Measurements from ENCODE around the gene HSPA4.
"Not testable (repeated sequence)": the region's sequence is repeated elsewhere in the genome, so short reads cannot be mapped to it uniquely, and the experiment has no call there.

Gene HSPA4

GRCh38 chr5:133034064-133034463 is 17.7 kb upstream of the HSPA4 start:
- no peak for TF ChIP-seq CTCF (IDR thresholded peaks at IDR 0.05)
- no peaks in the 10 kb centered on the region for H3K27me3 ChIP-seq
- H3K36me3 ChIP-seq, result no peaks in the 10 kb centered on the region
- H3K9me3 ChIP-seq, result no peaks in the 10 kb centered on the region
- H3K4me3 ChIP-seq (ENCODE audit: low read depth in 1 of 2, low read length in 1 of 2), result no peak overlapping the region
- no peaks in the 10 kb centered on the region for H3K4me1 ChIP-seq (ENCODE audit: control insufficient read depth in 1 of 2, insufficient read depth in 1 of 2, low read depth in 1 of 2, low read length in 1 of 2)
- H3K27ac ChIP-seq, result no peak overlapping the region

- no peaks in the 10 kb centered on the region for H3K4me1 ChIP-seq (ENCODE audit: control insufficient read depth in 1 of 2, insufficient read depth in 1 of 2, low read depth in 1 of 2, low read length in 1 of 2)
- no peaks in the 10 kb centered on the region for H3K27me3 ChIP-seq
- H3K4me3 ChIP-seq (ENCODE audit: low read depth in 1 of 2, low read length in 1 of 2), result no peak overlapping the region
- no peaks in the 10 kb centered on the region for H3K9me3 ChIP-seq
- no peak overlapping the region for H3K27ac ChIP-seq
- no peaks in the 10 kb centered on the region for H3K36me3 ChIP-seq
- TF ChIP-seq CTCF (IDR thresholded peaks at IDR 0.05), result no peak
Observed at GRCh38 chr5:133035224-133035623, 16.6 kb upstream of the HSPA4 start.

GRCh38 chr5:133036677-133037076 is 15.1 kb upstream of the HSPA4 start:
- not testable (repeated sequence) for H3K36me3 ChIP-seq; H3K27me3 ChIP-seq; H3K4me1 ChIP-seq (ENCODE audit: control insufficient read depth in 1 of 2, insufficient read depth in 1 of 2, low read depth in 1 of 2, low read length in 1 of 2); H3K4me3 ChIP-seq (ENCODE audit: low read depth in 1 of 2, low read length in 1 of 2); H3K9me3 ChIP-seq; H3K27ac ChIP-seq

- H3K27me3 ChIP-seq, result no peaks in the 10 kb centered on the region
- no peaks in the 10 kb centered on the region for H3K4me1 ChIP-seq (ENCODE audit: control insufficient read depth in 1 of 2, insufficient read depth in 1 of 2, low read depth in 1 of 2, low read length in 1 of 2)
- no peaks in the 10 kb centered on the region for H3K9me3 ChIP-seq
- no peaks in the 10 kb centered on the region for H3K36me3 ChIP-seq
- H3K27ac ChIP-seq, result no peak overlapping the region
- no peak for TF ChIP-seq CTCF (IDR thresholded peaks at IDR 0.05)
- no peak overlapping the region for H3K4me3 ChIP-seq (ENCODE audit: low read depth in 1 of 2, low read length in 1 of 2)
Observed at GRCh38 chr5:133041157-133041784, 10.5 kb upstream of the HSPA4 start.

GRCh38 chr5:133041910-133042309 is 9.9 kb upstream of the HSPA4 start:
- Histone ChIP-seq H3K4me3 (ENCODE audit: low read depth in 1 of 2, low read length in 1 of 2) (no peak overlapping the region), H3K27ac (no peak overlapping the region), H3K9me3 (no peaks in the 10 kb centered on the region), H3K27me3 (no peaks in the 10 kb centered on the region), H3K4me1 (ENCODE audit: control insufficient read depth in 1 of 2, insufficient read depth in 1 of 2, low read depth in 1 of 2, low read length in 1 of 2) (no peaks in the 10 kb centered on the region), H3K36me3 (no peaks in the 10 kb centered on the region)
- no peak for TF ChIP-seq CTCF (IDR thresholded peaks at IDR 0.05)

GRCh38 chr5:133046560-133046959 is 5.3 kb upstream of the HSPA4 start:
- H3K27ac ChIP-seq; H3K4me3 ChIP-seq (ENCODE audit: low read depth in 1 of 2, low read length in 1 of 2); H3K36me3 ChIP-seq; H3K9me3 ChIP-seq; H3K4me1 ChIP-seq (ENCODE audit: control insufficient read depth in 1 of 2, insufficient read depth in 1 of 2, low read depth in 1 of 2, low read length in 1 of 2); H3K27me3 ChIP-seq: not testable (repeated sequence)

GRCh38 chr5:133047404-133047803 is 4.4 kb upstream of the HSPA4 start:
- H3K4me1 ChIP-seq (ENCODE audit: control insufficient read depth in 1 of 2, insufficient read depth in 1 of 2, low read depth in 1 of 2, low read length in 1 of 2), result peaks cover 10 to 11% of the 10 kb centered on the region in 2 experiments
- TF ChIP-seq CTCF (IDR thresholded peaks at IDR 0.05), result no peak

More at GRCh38 chr5:133047404-133047803, 4.4 kb upstream of the HSPA4 start:
- Histone ChIP-seq H3K27me3 (peaks cover 8% of the 10 kb centered on the region), H3K9me3 (no peaks in the 10 kb centered on the region), H3K36me3 (no peaks in the 10 kb centered on the region), H3K4me3 (ENCODE audit: low read depth in 1 of 2, low read length in 1 of 2) (no peak overlapping the region), H3K27ac (no peak overlapping the region)
